A549 (cell line): Measurements from ENCODE around the gene GIMAP4.

Source experiments
- BHLHE40 ChIP-seq: IDR thresholded peaks from 2 replicates; pipeline ENCODE4 v1.6.1; 2012; ENCODE audit warnings: low read depth, low read length, inconsistent platforms
- CBX8 ChIP-seq: fragments of 200-600 bp; sonication (generic); IDR thresholded peaks from 2 replicates; pipeline ENCODE4 v1.6.1; 2016
- CHD4 ChIP-seq: fragments of 200-600 bp; sonication (generic); IDR thresholded peaks from 2 replicates; pipeline ENCODE4 v1.6.1; 2016; ENCODE audit warnings: antibody characterized with exemption, mild to moderate bottlenecking, borderline replicate concordance
- CTCF ChIP-seq: fragments of >200 bp; sonication (Bioruptor Twin); formaldehyde crosslinking; IDR thresholded peaks from 3 replicates; pipeline ENCODE4 v1.5.1; 2016
- JUN ChIP-seq, 2 experiments: fragments of >200 bp; sonication (Bioruptor Twin); formaldehyde crosslinking; IDR thresholded peaks; 2 replicates in 1 of 2; 3 replicates in 1 of 2; pipeline ENCODE4 v1.6.1; 2016 to 2017
- MYC ChIP-seq: IDR thresholded peaks from 2 replicates; pipeline ENCODE4 v1.6.1; 2012; ENCODE audit warnings: mild to moderate bottlenecking, inconsistent platforms, low read length, improper control_type of control experiment, borderline replicate concordance
- PBX3 ChIP-seq: IDR thresholded peaks from 2 replicates; pipeline ENCODE4 v1.6.1; 2012
- POLR2A ChIP-seq: IDR thresholded peaks from 2 replicates; pipeline ENCODE4 v1.6.1; 2012; ENCODE audit warnings: mild to moderate bottlenecking, low read length
- SMC3 ChIP-seq: fragments of >200 bp; sonication (Bioruptor Twin); formaldehyde crosslinking; IDR thresholded peaks from 3 replicates; pipeline ENCODE4 v1.6.1; 2018; ENCODE audit warnings: inconsistent platforms

DNA sequence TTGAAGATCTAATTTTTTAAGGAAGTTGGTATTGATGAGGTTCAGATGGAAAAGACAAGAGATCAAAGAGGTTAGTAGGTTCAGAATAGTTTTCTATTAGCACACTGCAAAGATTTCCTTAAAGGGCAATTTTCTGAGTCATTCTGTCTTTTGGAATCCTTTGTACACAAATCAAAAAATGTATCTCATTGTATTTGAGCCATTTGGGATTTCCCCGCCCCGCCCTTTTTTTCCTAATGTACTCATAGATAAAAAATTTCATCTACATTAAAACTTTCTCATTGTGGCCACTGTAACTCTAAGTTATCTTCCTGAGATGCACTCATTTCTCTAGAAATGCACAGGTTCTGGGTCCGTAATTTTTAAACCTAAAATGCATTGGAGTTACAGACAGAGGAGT, 52.9 kb downstream of the GIMAP4 start:
- TF ChIP-seq SMC3 = no peak
- TF ChIP-seq BHLHE40 = no peak
- no peak for TF ChIP-seq CHD4
- no peak for TF ChIP-seq CTCF
- no peak for TF ChIP-seq JUN (IDR thresholded peaks at IDR 0.05)
- no peak for TF ChIP-seq POLR2A
- no peak for TF ChIP-seq PBX3
- TF ChIP-seq CBX8 = no peak
- no peak for TF ChIP-seq MYC
